Measurements from ENCODE around the gene TNFRSF18.
"Not testable (repeated sequence)": the region's sequence is repeated elsewhere in the genome, so short reads cannot be mapped to it uniquely, and the experiment has no call there.

The TNFRSF18 gene

DNA sequence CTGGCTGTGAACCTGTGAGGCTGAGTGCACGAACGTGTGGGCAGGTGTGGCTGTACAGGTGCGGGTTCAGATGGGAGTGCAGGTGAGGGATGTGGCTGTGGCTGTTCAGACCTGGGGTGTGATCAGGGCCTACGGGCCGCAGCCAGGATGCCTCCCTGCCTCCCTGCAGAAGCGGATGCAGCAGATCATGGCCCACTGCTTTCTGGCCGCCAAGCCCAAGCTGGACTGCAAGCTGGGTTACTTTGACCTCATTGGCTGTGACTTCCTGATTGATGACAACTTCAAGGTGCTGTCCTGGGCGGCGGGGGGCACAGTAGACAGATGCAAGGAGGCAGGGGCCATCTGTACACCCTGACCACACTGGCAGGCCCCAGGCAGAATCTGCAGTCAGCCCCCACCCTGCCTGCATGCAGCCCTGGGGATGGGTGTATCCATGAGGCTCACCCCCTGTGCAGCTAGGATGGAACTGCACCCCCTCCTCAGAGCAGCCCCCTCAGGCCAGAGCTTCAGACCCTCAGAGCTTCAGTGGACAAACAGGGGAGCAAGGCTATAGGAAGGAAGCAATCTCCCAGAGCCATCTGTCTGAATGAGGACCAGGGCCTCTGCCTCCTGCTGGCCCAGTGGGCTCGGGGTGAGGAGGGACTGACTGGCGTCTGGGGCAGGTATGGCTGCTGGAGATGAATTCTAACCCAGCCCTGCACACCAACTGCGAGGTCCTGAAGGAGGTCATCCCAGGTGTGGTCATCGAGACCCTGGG, 9.8 kb downstream of the TNFRSF18 start:
- no peak for DNase-seq

DNA sequence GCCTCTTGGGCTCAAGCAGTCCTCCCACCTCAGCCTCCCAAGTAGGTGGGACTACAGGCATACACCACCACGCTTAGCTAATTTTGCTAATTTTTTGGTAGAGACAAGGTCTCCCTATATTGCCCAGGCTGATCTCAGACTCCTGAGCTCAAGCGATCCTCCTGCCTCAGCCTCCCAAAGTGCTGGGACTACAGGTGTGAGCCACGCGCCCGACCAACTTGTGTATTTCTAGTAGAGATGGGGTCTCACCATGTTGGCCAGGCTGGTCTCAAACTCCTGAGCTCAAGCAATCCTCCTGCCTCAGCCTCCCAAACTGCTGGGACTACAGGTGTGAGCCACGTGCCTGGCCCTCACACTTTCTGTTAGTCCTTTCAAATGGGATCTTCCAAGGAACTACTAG, 10.7 kb downstream of the TNFRSF18 start:
- DNase-seq, result not testable (repeated sequence)

DNA sequence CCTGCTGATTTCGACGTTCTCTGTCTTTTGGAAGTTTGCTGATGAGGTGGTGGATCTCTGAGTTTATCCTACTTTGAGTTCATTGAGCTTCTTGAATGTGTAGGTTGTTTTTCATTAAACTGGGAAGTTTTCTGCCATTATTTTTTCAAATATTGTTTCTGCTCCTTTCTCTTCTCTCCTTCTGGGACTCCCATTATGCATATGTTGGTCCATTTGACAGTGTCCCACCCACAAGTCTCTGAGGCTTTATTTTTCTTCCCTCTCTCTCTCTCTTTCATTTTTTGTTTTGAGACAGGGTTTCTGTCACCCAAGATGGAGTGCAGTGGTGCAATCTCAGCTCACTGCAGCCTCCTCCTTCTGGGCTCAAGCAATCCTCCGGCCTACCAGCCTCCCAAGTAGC, 11.7 kb downstream of the TNFRSF18 start:
- no peak for DNase-seq

DNA sequence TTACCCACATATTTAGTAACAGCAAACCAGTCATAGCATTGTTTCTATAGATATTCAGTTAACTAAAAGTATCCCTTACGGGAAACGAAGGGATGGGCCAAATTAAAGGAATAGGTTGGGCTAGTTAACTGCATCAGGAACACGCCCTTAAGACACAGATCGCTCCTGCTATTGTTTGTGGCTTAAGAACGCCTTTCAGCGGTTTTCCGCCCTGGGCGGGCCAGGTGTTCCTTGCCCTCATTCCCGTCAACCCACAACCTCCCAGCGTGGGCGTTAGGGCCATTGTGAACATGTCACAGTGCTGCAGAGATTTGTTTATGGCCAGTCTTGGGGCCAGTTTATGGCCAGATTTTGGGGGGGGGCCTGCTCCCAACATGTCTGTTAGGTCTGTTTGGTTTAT, 14.7 kb downstream of the TNFRSF18 start:
- no peak for DNase-seq

GRCh38 chr1:1189111-1189510, 17.3 kb downstream of the TNFRSF18 start:
- DNase-seq, result no peak

DNA sequence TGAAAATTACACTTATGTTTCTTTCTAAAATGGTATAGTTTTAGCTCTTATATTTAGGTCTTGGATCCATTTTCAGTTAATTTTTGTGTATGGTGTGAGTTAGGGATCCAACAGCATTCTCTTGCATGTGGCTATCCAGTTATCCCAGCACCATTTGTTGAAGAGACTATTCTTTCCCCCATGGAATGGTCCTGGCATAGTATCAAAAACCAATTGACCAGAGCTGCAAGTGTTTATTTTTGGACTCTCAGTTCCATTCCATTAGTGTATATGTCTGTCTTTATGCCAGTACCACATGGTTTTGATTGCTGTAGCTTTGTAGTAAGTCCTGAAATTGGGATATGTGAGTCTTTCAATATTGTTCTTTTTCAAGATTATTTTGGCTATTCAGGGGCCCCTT, 18.5 kb downstream of the TNFRSF18 start:
- no peak for DNase-seq

GRCh38 chr1:1185101-1185765, 21.2 kb downstream of the TNFRSF18 start:
- no peak for DNase-seq

GRCh38 chr1:1183833-1184775, 22.3 kb downstream of the TNFRSF18 start:
- DNase-seq, result no peak

DNA sequence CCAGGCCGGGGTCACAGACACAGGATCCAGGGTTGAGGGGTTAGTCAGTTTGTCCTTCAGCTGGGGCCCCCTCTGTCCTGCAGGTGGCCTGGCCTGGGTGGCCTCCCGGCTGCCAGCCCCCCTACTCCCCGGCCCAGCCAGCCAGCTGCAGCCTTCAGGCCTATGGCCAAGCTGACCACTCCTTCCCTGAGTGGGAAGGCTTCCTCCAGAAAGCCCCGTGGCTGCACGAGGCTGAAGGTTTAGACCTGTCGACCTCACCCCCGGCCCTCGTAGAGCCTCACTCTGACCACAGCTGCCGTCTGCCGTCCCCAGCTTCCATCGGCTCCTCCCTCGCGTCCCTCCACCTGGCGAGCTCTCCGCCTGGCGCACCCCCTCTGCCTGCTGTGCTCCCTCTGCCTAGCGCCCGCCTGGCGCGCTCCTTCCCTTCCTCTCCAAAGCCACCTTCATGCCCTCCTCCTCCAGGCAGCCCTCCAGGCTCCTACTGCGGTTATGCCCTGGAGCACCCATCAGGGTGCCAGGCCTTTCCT, 23.1 kb downstream of the TNFRSF18 start:
- no peak for DNase-seq

- no peak for DNase-seq
Observed at GRCh38 chr1:1182491-1183220, 23.7 kb downstream of the TNFRSF18 start.

GRCh38 chr1:1181938-1182410, 24.4 kb downstream of the TNFRSF18 start:
- DNase-seq, result no peak

DNA sequence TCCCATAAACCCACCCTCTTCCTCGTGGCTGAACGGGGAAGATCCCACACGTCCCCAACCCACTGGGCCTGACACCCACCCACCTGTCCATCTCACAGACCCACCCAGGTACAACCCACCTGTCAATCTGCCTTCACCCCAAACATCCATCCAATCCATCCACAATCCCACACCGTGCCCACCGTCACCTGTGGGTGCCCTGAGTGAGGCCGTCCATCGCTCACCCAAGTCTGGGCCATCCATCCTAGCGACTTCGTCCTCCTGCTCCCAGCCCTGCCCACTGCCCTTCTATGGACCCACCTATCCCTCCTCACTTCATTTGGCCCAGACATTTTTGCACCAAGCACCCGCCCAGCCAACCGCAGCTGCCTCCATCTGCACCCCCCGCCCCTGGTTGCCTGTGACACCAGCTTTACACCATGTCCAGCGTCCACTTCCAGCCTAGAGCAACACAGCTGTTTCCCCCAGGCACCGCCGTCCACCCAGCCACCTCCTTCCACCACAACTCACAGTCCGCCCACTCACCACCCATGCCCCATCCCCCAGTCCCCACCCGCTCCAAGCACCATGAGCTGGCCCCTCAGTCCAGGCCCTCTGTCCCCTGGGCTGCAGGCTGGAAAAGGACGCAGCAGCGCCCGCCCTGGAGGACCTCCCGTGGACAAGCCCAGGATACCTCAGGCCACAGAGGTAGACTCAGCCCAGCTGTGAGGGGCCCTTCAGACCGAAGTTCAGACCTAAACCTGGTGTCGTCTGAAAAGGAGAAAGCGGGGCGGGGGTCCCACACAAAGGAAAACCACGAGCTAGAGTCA, 25.1 kb downstream of the TNFRSF18 start:
- no peak for DNase-seq

DNA sequence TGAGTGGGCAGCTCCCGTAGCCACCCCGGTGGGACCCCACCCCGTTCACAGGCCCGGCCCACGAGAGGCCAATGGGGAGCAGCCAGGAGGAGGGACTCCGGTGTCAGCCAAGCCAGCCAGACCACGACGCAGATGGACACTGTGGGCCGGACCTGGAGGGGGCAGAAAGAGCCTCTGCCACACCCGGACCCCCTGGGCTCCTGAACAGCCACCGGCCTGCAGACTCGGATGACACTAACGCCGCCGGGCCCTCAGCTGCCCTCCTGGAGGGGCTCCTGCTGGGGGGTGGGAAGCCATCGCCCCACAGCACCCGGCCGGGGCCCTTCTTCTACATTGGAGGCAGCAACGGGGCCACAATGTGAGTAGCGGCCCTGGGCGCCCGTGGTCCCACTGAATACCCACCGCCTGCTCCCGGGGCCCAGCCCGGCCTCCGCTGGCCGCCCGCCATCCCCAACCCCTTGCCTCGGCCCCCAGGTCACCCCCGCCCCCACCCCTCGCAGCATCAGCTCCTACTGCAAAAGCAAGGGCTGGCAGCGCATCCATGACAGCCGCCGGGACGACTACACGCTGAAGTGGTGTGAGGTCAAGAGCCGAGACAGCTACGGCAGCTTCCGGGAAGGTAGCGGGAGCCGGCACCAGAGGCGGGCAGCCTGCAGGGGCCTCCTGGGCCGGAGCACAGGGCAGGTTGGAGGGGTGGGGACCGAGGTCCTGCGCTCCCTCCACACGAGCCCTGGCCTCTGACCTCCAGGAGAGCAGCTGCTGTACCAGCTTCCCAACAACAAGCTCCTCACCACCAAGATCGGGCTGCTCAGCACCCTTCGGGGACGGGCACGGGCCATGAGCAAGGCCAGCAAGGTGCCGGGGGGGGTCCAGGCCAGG, 26.2 kb downstream of the TNFRSF18 start:
- DNase-seq, result no peak

GRCh38 chr1:1179346-1179982, 26.9 kb downstream of the TNFRSF18 start:
- DNase-seq, result no peak

DNA sequence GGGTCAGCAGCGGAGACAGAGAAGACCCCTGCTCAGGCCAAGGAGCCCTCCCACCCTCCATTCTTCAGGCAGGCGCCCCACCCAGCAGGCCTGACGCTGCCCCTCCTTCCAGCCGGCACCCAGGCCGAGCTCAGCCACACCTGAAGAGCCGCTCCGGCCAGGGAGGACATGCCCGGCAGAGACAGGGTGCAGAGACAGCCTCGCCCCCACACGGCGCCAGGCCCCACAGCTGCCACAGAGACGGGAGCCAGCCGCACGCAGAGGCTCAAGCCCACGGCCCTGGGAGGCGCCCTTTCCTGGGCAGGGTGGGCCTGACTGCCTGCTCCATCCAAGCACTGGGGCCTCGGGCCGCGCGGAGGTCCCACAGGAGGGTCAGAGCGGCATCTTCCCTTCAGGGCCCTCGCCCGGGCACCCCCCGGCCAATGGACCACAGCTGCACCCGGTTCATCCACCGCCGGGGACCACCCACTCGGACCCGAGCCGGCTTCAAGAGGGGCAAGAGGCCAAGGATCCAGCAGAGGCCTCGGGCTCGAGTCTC, 27.5 kb downstream of the TNFRSF18 start:
- no peak for DNase-seq

DNA sequence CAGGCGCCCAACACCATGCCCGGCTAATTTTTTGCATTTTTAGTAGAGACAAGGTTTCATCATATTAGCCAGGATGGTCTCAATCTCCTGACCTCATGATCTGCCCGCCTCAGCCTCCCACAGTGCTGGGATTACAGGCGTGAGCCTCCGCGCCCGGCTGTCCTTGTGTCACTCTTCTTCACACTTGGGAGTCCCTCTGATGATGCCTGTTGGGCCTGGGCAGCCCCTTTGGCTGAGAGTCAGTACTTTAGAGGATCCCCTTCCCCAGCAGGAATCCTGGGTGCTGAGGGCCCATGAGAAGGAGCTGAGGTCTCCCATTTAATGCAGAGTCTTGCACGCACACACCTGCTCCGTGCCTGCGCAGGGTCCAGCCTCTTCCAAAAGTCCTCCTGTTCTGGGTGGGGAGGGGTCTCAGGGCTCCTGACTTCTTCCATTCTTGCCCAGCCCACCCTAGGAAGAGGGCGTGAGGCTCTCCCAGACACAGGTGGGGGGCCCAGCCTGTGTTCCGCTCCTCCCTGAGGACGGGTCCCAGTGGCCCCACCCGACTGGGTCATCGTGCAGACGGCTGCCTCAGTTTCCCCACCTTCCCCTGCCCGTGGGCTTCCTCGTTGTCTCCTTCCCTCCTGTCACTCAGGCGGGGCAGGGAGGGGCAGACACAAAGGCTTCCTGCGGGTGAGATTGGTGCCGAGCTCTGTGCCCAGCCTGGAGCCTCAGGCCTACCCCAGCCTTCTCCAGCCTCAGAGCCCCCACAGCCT, 28.8 kb downstream of the TNFRSF18 start:
- DNase-seq, result no peak

- DNase-seq, result no peak
Observed at GRCh38 chr1:1176931-1177330, 29.5 kb downstream of the TNFRSF18 start.

GRCh38 chr1:1176063-1176761, 30.2 kb downstream of the TNFRSF18 start:
- DNase-seq, result not testable (repeated sequence)

All from activated CD4-positive, CD25-positive, alpha-beta regulatory T cell (primary cell).